Endothelial cell of umbilical vein (primary cell): Measurements from ENCODE around the gene PTGIR. TPM values are rescaled to one million over a fixed set of nuclear protein-coding genes. Genes with fewer than 3 reads are reported as not detected.

Experiments used
- BruUV-seq: library from RNA; stranded (reverse); fragments of 400-500 nt; replicated peaks from 2 replicates; lab custom pipeline; 2021; lab: Mats Ljungman, UMichigan
- CTCF ChIA-PET: fragments of 300-600, 350-600 bp; sonication (Branson Sonifier 250); formaldehyde crosslinking; loops from one replicate; lab custom pipeline; 2021; ENCODE audit warnings: antibody characterized with exemption, inconsistent platforms; lab: Charles Lee
- POLR2A ChIA-PET: fragments of 300-600, 350-600 bp; sonication (Branson Sonifier 250); formaldehyde crosslinking; loops from one replicate; lab custom pipeline; 2021; ENCODE audit warnings: antibody characterized with exemption, inconsistent platforms; lab: Charles Lee
- DNase-seq: peaks from one replicate; pipeline ENCODE4 v3.0.0-alpha.2; 2011; ENCODE audit warnings: low read depth, low spot score
- FAIRE-seq: peaks from 2 replicates; lab custom pipeline; 2011; peaks lifted over from hg19 to GRCh38; lab: Jason Lieb, UNC
- H2AFZ ChIP-seq: 2 replicates; pipeline ENCODE4 v1.6.0; 2012; ENCODE audit warnings: low read depth, low read length, control low read depth, inconsistent platforms
- H3K27ac ChIP-seq: 2 replicates; pipeline ENCODE4 v1.5.1; 2011; ENCODE audit warnings: low read depth, mild to moderate bottlenecking, control low read depth, low read length, moderate library complexity; ENCODE audit not compliant: insufficient read depth
- H3K27me3 ChIP-seq, 2 experiments: 2 replicates each; pipeline versions ENCODE4 v1.6.0 to v1.6.1; 2011; ENCODE audit warnings: low read length in 2 of 2, mixed read lengths in 1 of 2; ENCODE audit not compliant: control insufficient read depth in 2 of 2, insufficient read depth in 2 of 2
- H3K36me3 ChIP-seq, 2 experiments: 2 replicates in 1 of 2; 3 replicates in 1 of 2; pipeline ENCODE4 v1.5.1; 2011; ENCODE audit warnings: low read length in 2 of 2, mild to moderate bottlenecking in 1 of 2, moderate library complexity in 1 of 2; ENCODE audit not compliant: control insufficient read depth in 2 of 2, insufficient read depth in 2 of 2; ENCODE audit errors: extremely low read depth in 1 of 2
- H3K4me1 ChIP-seq: 3 replicates; pipeline ENCODE4 v1.5.1; 2011; ENCODE audit warnings: mild to moderate bottlenecking, low read length; ENCODE audit not compliant: control insufficient read depth, insufficient read depth; ENCODE audit errors: extremely low read depth
- H3K4me2 ChIP-seq: 2 replicates; pipeline ENCODE4 v1.6.1; 2011; ENCODE audit warnings: low read length, control low read depth, mixed read lengths; ENCODE audit not compliant: insufficient read depth
- H3K4me3 ChIP-seq, 3 experiments: fragments of 200-600 bp in 1 of 3; sonication (generic), shearing (Covaris generic) in 1 of 3; replicated peaks in 1 of 3; 2 replicates each; pipeline ENCODE4 v1.5.1; 2011 to 2016; ENCODE audit warnings: control low read depth in 3 of 3, low read length in 3 of 3, mild to moderate bottlenecking in 2 of 3, inconsistent platforms in 1 of 3, low read depth in 1 of 3, moderate library complexity in 1 of 3; ENCODE audit not compliant: insufficient read depth in 1 of 3
- H3K79me2 ChIP-seq: 2 replicates; pipeline ENCODE4 v1.6.0; 2012; ENCODE audit warnings: low read length, inconsistent platforms; ENCODE audit not compliant: control insufficient read depth, insufficient read depth
- H3K9ac ChIP-seq: replicated peaks from 2 replicates; pipeline ENCODE3; 2011; ENCODE audit warnings: low read length, control low read depth; ENCODE audit not compliant: insufficient read depth; ENCODE audit errors: extremely low read depth
- H3K9me1 ChIP-seq: replicated peaks from 3 replicates; pipeline ENCODE4 v1.6.0; 2011; ENCODE audit warnings: mild to moderate bottlenecking, low read length; ENCODE audit not compliant: control insufficient read depth, insufficient read depth; ENCODE audit errors: extremely low read depth
- H3K9me3 ChIP-seq: replicated peaks from 2 replicates; pipeline ENCODE4 v1.5.1; 2012; ENCODE audit warnings: low read length, inconsistent platforms; ENCODE audit not compliant: control insufficient read depth, insufficient read depth
- H4K20me1 ChIP-seq: replicated peaks from 2 replicates; pipeline ENCODE3; 2011; ENCODE audit warnings: mild to moderate bottlenecking, low read length; ENCODE audit not compliant: control insufficient read depth, insufficient read depth; ENCODE audit errors: extremely low read depth
- EZH2 ChIP-seq: IDR thresholded peaks from 2 replicates; pipeline ENCODE4 v1.6.1; 2012; ENCODE audit warnings: borderline replicate concordance, low read depth, mild to moderate bottlenecking, moderate library complexity, low read length, inconsistent platforms; ENCODE audit not compliant: severe bottlenecking
- FOS ChIP-seq: IDR thresholded peaks from 2 replicates; pipeline ENCODE4 v1.6.1; 2011; ENCODE audit warnings: mild to moderate bottlenecking, low read length, moderate library complexity, borderline replicate concordance; ENCODE audit not compliant: insufficient read depth
- GATA2 ChIP-seq: IDR thresholded peaks from 2 replicates; pipeline ENCODE4 v1.7.0; 2011; ENCODE audit warnings: low read depth, mild to moderate bottlenecking, moderate library complexity, mixed read lengths, low read length; ENCODE audit not compliant: insufficient read length, insufficient read depth
- JUN ChIP-seq: IDR thresholded peaks from 2 replicates; pipeline ENCODE4 v1.6.1; 2011; ENCODE audit warnings: borderline replicate concordance, low read depth; ENCODE audit not compliant: insufficient read length, insufficient read depth
- MYC ChIP-seq: IDR thresholded peaks from one replicate; pipeline ENCODE4 v1.6.1; 2011; ENCODE audit warnings: mild to moderate bottlenecking, low read depth, low read length
- POLR2A ChIP-seq: IDR thresholded peaks from 2 replicates; pipeline ENCODE4 v1.6.1; 2012; ENCODE audit warnings: low read depth, mild to moderate bottlenecking, control low read depth, low read length
- POLR2AphosphoS5 ChIP-seq: IDR thresholded peaks from 2 replicates; pipeline ENCODE4 v1.6.1; 2012; ENCODE audit warnings: low read depth, mild to moderate bottlenecking, control low read depth, low read length, moderate library complexity; ENCODE audit not compliant: insufficient read depth
- dilution Hi-C: fragments of 300-500 bp; cut with MboI; formaldehyde crosslinking; loops from one replicate; pipeline ENCODE4 v1.15.0; 2019; ENCODE audit warnings: low sequenced_read_pairs; ENCODE audit not compliant: extremely low pct_ligation_motif_present
- intact Hi-C: fragments of 100-400 bp; cut with micrococcal nuclease; formaldehyde crosslinking; loops from one replicate; pipeline ENCODE4 v1.10.0; 2022
- polyA plus RNA-seq, 4 experiments: library from polyadenylated mRNA; depleted of rRNA in 3 of 4; stranded (reverse) in 3 of 4; unstranded in 1 of 4; fragments of >200 nt; gene quantifications; 2 replicates each; pipeline versions ENCODE4 v1.2.1 to v1.2.3, GENCODE V29; 2011 to 2012; ENCODE audit warnings: missing spikeins in 1 of 4
- total RNA-seq: library from RNA; stranded (reverse); gene quantifications from 2 replicates; pipeline ENCODE4 v1.2.3, GENCODE V29; 2021
- TF ChIP-seq, protein P1 (sequence below), 2 donors: IDR thresholded peaks; 1 replicate in 1 of 2; 2 replicates in 1 of 2; pipeline ENCODE4 v1.5.1; 2011; ENCODE audit warnings: low read length in 2 of 2, mild to moderate bottlenecking in 2 of 2, moderate library complexity in 2 of 2, control low read depth in 1 of 2, inconsistent platforms in 1 of 2, low read depth in 1 of 2; ENCODE audit not compliant: insufficient read depth in 1 of 2; ENCODE audit errors: extremely low read depth in 1 of 2
- TF ChIP-seq, protein P2 (sequence below): IDR thresholded peaks from 2 replicates; pipeline ENCODE4 v1.6.1; 2011; ENCODE audit not compliant: insufficient read depth, insufficient read length

Gene PTGIR
- total and polyA plus RNA-seq, 2 donors (not counting 3 experiments of a cell fraction or from before 2014, with no cell fraction given), result 0.55 to 2.7 TPM

DNA sequence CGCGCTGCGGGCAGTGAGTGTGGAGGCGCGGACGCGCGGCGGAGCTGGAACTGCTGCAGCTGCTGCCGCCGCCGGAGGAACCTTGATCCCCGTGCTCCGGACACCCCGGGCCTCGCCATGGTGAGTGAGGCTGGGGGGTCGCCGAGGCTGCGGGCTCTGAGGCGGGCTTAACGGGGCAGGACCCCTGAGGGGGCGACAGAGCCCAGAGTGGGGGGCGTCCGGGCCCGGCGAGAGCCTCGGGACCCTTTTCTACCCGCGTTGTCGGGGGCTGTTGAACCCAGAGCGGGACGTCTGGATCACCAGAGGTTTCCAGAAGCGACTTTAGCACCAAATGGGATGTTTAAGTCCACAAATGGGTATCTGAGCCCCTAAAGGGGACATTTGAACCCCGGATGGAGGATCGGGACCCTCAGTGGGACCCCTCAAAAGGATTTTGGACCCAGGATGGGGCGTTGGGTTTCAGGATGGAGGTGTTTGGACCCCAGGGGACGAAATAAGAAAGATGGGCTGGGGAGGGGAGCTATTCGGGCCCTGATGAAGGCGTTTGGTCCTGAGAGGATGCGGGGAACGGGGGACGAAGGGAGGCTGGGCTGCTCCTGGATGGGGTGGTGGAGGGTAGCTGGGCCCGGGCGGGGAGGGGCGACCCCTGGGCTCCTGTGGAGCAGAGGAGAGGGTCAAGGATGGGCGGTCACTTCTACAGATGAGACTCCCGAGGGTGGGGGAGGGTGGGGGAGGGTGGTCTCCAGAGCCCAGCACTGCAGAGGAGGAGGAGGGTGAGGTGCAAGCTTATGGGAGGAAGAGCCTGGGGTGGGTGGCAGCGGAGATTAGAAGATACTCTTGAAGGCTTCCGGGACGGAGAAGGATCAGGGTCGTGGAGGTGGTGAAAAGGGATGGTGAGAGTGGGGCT is 23.3 kb downstream of the PTGIR start, which contains the start of gene CALM3:
CALM3 (plus strand) TSS at position 13 of the 907 bp plus-strand sequence; CDS start at position 118, 105 bp downstream.
- Histone ChIP-seq H2AFZ (peak within 1 kb of the TSS; percentile 68), H3K27ac (peak within 1 kb of the TSS; percentile 93), H3K4me3 (peak within 1 kb of the TSS; percentile 98 to 100 (median 99)), H3K4me1 (peaks cover 13% of the 10 kb centered on the region), H3K9ac (peak within 1 kb of the TSS; percentile 96), H3K36me3 (peaks cover 0 to 13% of the 10 kb centered on the region in 2 experiments), H3K79me2 (peaks cover 50% of the 10 kb centered on the region), H3K27me3 (peaks cover 0 to 3% of the 10 kb centered on the region in 2 experiments), H3K9me1 (no peaks in the 10 kb centered on the region), H4K20me1 (no peaks in the 10 kb centered on the region), H3K9me3 (no peaks in the 10 kb centered on the region), H3K4me2 (peak within 1 kb of the TSS; percentile 53)
- TSS peak; percentile 59 for BruUV-seq
- intact Hi-C loops, result loop anchor here (1.0 kb wide), 1 partner anchor 61 kb away; no protein-coding TSS in a partner anchor
- dilution Hi-C loops, result no loop called here
- CTCF ChIA-PET, result interaction anchor here (1.2 to 2.6 kb wide), 6 partner anchors 9 to 72 kb away, joined by 5 to 17 read pairs (median 6); partner anchors contain the start of gene DACT3
- no peak for FAIRE-seq
- peak; percentile 33 for DNase-seq
- POLR2A ChIA-PET, result interaction anchor here (0.5 to 1.1 kb wide), 2 partner anchors 16 to 44 kb away, joined by 4 to 8 read pairs; no protein-coding TSS in a partner anchor
- TF ChIP-seq, protein P1, sequence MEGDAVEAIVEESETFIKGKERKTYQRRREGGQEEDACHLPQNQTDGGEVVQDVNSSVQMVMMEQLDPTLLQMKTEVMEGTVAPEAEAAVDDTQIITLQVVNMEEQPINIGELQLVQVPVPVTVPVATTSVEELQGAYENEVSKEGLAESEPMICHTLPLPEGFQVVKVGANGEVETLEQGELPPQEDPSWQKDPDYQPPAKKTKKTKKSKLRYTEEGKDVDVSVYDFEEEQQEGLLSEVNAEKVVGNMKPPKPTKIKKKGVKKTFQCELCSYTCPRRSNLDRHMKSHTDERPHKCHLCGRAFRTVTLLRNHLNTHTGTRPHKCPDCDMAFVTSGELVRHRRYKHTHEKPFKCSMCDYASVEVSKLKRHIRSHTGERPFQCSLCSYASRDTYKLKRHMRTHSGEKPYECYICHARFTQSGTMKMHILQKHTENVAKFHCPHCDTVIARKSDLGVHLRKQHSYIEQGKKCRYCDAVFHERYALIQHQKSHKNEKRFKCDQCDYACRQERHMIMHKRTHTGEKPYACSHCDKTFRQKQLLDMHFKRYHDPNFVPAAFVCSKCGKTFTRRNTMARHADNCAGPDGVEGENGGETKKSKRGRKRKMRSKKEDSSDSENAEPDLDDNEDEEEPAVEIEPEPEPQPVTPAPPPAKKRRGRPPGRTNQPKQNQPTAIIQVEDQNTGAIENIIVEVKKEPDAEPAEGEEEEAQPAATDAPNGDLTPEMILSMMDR (IDR thresholded peaks at IDR 0.05; ENCODE audit: extremely low read depth in 1 of 2, insufficient read depth in 1 of 2, low read depth in 1 of 2, low read length in 2 of 2), result no peak
- TF ChIP-seq MYC (no peak), EZH2 (no peak), POLR2A (peak; percentile 81), FOS (no peak), JUN (no peak), POLR2AphosphoS5 (peak; percentile 48), GATA2 (no peak)
- TF ChIP-seq, protein P2, sequence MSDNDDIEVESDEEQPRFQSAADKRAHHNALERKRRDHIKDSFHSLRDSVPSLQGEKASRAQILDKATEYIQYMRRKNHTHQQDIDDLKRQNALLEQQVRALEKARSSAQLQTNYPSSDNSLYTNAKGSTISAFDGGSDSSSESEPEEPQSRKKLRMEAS, result no peak
